ENCODE results near the gene TRAFD1.

DNA sequence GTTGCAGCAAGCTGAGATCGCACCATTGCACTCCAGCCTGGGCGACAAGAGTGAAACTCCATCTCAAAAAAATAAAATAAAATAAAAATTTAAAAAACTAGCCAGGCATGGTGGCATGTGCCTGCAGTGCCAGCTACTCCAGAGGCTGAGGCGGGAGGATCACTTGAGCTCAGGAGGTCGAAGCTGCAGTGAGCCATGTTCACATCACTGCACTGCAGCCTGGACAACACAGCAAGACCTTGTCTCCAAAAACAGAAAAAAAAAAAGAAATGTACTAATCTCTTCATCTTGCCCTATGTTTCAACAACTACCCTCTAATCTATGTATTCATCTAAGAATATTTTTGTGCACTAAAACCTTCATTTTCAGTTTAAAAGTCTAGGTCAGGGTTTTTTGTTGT is 23.2 kb upstream of the TRAFD1 start:
- TF ChIP-seq, protein P1, sequence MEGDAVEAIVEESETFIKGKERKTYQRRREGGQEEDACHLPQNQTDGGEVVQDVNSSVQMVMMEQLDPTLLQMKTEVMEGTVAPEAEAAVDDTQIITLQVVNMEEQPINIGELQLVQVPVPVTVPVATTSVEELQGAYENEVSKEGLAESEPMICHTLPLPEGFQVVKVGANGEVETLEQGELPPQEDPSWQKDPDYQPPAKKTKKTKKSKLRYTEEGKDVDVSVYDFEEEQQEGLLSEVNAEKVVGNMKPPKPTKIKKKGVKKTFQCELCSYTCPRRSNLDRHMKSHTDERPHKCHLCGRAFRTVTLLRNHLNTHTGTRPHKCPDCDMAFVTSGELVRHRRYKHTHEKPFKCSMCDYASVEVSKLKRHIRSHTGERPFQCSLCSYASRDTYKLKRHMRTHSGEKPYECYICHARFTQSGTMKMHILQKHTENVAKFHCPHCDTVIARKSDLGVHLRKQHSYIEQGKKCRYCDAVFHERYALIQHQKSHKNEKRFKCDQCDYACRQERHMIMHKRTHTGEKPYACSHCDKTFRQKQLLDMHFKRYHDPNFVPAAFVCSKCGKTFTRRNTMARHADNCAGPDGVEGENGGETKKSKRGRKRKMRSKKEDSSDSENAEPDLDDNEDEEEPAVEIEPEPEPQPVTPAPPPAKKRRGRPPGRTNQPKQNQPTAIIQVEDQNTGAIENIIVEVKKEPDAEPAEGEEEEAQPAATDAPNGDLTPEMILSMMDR (IDR thresholded peaks at IDR 0.05) = no peak
- no peak for TF ChIP-seq EP300 (IDR thresholded peaks at IDR 0.05)
